GM18907 (cell line): Measurements from ENCODE around the gene ATP11C.
"Not testable (repeated sequence)": the region's sequence is repeated elsewhere in the genome, so short reads cannot be mapped to it uniquely, and the experiment has no call there.

Experiments used
- ATAC-seq: cut with Tn5 transposase; IDR thresholded peaks from one replicate; pipeline ENCODE4 v1.9.1; 2021; ENCODE audit warnings: mild to moderate bottlenecking, moderate library complexity; ENCODE audit not compliant: unreplicated experiment

Gene ATP11C

GRCh38 chrX:139932901-139933796 is at the start of gene ATP11C:
TSS of gene ATP11C (minus strand) at chrX:139933053. CDS start at chrX:139932042, 1,011 bp downstream.
- ATAC-seq: peak; percentile 86

GRCh38 chrX:139974471-139974870 is 41.6 kb upstream of the ATP11C start:
- no peak for ATAC-seq

GRCh38 chrX:139972629-139973624 is 40.1 kb upstream of the ATP11C start:
- no peak for ATAC-seq

GRCh38 chrX:139972113-139972512 is 39.3 kb upstream of the ATP11C start:
- no peak for ATAC-seq

GRCh38 chrX:139971394-139971749 is 38.5 kb upstream of the ATP11C start:
- ATAC-seq: no peak

GRCh38 chrX:139969286-139969685 is 36.4 kb upstream of the ATP11C start:
- ATAC-seq: no peak

- ATAC-seq: no peak
These were observed 34.9 kb upstream of the ATP11C start for GRCh38 chrX:139967750-139968149.

- no peak for ATAC-seq
These were observed 34.4 kb upstream of the ATP11C start for GRCh38 chrX:139967300-139967699.

GRCh38 chrX:139966159-139966558 is 33.3 kb upstream of the ATP11C start:
- not testable (repeated sequence) for ATAC-seq

- ATAC-seq: no peak
These were observed 32.6 kb upstream of the ATP11C start, which contains the start of gene CXorf66 for GRCh38 chrX:139965421-139965820. TSS of gene CXorf66 (minus strand) at chrX:139965521. CDS start at chrX:139965496, 25 bp downstream.

- not testable (repeated sequence) for ATAC-seq
These were observed 28.2 kb upstream of the ATP11C start for GRCh38 chrX:139961091-139961490.

GRCh38 chrX:139949703-139950102 is 16.9 kb upstream of the ATP11C start:
- no peak for ATAC-seq

GRCh38 chrX:139945075-139945474 is 12.2 kb upstream of the ATP11C start:
- ATAC-seq: no peak

- ATAC-seq: no peak
These were observed 3.4 kb upstream of the ATP11C start for GRCh38 chrX:139936259-139936658.

GRCh38 chrX:139933904-139934303 is 1.1 kb upstream of the ATP11C start:
- no peak for ATAC-seq

GRCh38 chrX:139932073-139932900 is 566 bp downstream of the ATP11C start:
- peak; percentile 52 for ATAC-seq

GRCh38 chrX:139931646-139932072 is 1.2 kb downstream of the ATP11C start:
- no peak for ATAC-seq

- ATAC-seq: no peak
These were observed 1.8 kb downstream of the ATP11C start for GRCh38 chrX:139930916-139931645.

GRCh38 chrX:139930401-139930800 is 2.5 kb downstream of the ATP11C start:
- no peak for ATAC-seq

- no peak for ATAC-seq
These were observed 3.0 kb downstream of the ATP11C start for GRCh38 chrX:139929876-139930275.
